ENCODE data around the gene IRX2.

IRX2 gene

GRCh38 chr5:2755681-2756171 lies 4.2 kb upstream of the IRX2 start:
- DNase-seq = no peak

GRCh38 chr5:2755076-2755680 lies 3.7 kb upstream of the IRX2 start:
- no peak for DNase-seq

GRCh38 chr5:2754581-2755075 lies 3.2 kb upstream of the IRX2 start:
- no peak for DNase-seq

- DNase-seq = no peak
Observed at GRCh38 chr5:2753452-2754420, 2.3 kb upstream of the IRX2 start.

GRCh38 chr5:2752821-2753439 lies 1.5 kb upstream of the IRX2 start:
- no peak for DNase-seq

GRCh38 chr5:2752059-2752820 lies 763 bp upstream of the IRX2 start:
- no peak for DNase-seq

- no peak for DNase-seq
Observed at GRCh38 chr5:2750758-2751464, 566 bp downstream of the IRX2 start.

- no peak for DNase-seq
Observed at GRCh38 chr5:2750026-2750757, 1.3 kb downstream of the IRX2 start.

- DNase-seq = no peak
Observed at GRCh38 chr5:2749514-2750025, 1.9 kb downstream of the IRX2 start.

- no peak for DNase-seq
Observed at GRCh38 chr5:2748861-2749513, 2.5 kb downstream of the IRX2 start.

GRCh38 chr5:2748179-2748860 lies 3.2 kb downstream of the IRX2 start:
- DNase-seq = no peak

- no peak for DNase-seq
Observed at GRCh38 chr5:2747363-2748162, 3.9 kb downstream of the IRX2 start.

GRCh38 chr5:2746561-2747032 lies 4.9 kb downstream of the IRX2 start:
- no peak for DNase-seq

GRCh38 chr5:2744485-2744884 lies 7.0 kb downstream of the IRX2 start:
- DNase-seq = no peak

GRCh38 chr5:2742921-2743679 lies 8.4 kb downstream of the IRX2 start:
- no peak for DNase-seq

- no peak for DNase-seq
Observed at GRCh38 chr5:2741956-2742355, 9.5 kb downstream of the IRX2 start.

- no peak for DNase-seq
Observed at GRCh38 chr5:2740876-2741555, 10.5 kb downstream of the IRX2 start.
